Neural cell (in vitro differentiated cells): ENCODE results near the gene HOXA3. TPM values are rescaled to one million over a fixed set of nuclear protein-coding genes. Genes with fewer than 3 reads are reported as not detected.

Experiments used
- H2AFZ ChIP-seq: fragments of 200-600, 300-800 bp; sonication (generic), shearing (Covaris generic); 2 replicates; pipeline ENCODE4 v1.6.0; 2014; ENCODE audit warnings: low read depth, mild to moderate bottlenecking, antibody characterized with exemption, low read length, moderate library complexity
- H3F3A ChIP-seq: fragments of 200-600 bp; shearing (Covaris generic); 2 replicates; pipeline ENCODE4 v1.6.1; 2016; ENCODE audit warnings: mild to moderate bottlenecking, moderate library complexity, mixed read lengths, antibody characterized with exemption, low read length; ENCODE audit not compliant: insufficient read depth, poor library complexity, severe bottlenecking
- H3K27ac ChIP-seq: fragments of 200-600, 300-800 bp; sonication (generic), shearing (Covaris generic); 2 replicates; pipeline ENCODE4 v1.5.1; 2014; ENCODE audit warnings: mild to moderate bottlenecking, low read length, moderate library complexity
- H3K27me3 ChIP-seq: fragments of 300-800, 200-600 bp; sonication (generic), shearing (Covaris generic); 2 replicates; pipeline ENCODE4 v1.6.0; 2014; ENCODE audit warnings: mild to moderate bottlenecking, low read depth, low read length, moderate library complexity; ENCODE audit not compliant: insufficient read depth
- H3K36me3 ChIP-seq: fragments of 300-800, 200-600 bp; sonication (generic), shearing (Covaris generic); 2 replicates; pipeline ENCODE4 v1.5.1; 2014; ENCODE audit warnings: mild to moderate bottlenecking, antibody characterized with exemption, low read length, moderate library complexity; ENCODE audit not compliant: insufficient read depth
- H3K4me2 ChIP-seq: fragments of 300-800, 200-600 bp; sonication (generic), shearing (Covaris generic); 2 replicates; pipeline ENCODE4 v1.6.0; 2014; ENCODE audit warnings: mild to moderate bottlenecking, low read length
- H3K4me3 ChIP-seq: fragments of 300-800, 200-600 bp; sonication (generic), shearing (Covaris generic); 2 replicates; pipeline ENCODE4 v1.5.1; 2014; ENCODE audit warnings: mild to moderate bottlenecking, low read length, moderate library complexity
- H3K79me2 ChIP-seq: fragments of 200-600 bp; shearing (Covaris generic); replicated peaks from 2 replicates; pipeline ENCODE4 v1.6.0; 2014; ENCODE audit warnings: mild to moderate bottlenecking, low read length, moderate library complexity; ENCODE audit not compliant: insufficient read depth
- H3K9ac ChIP-seq: fragments of 300-800, 200-600 bp; sonication (generic), shearing (Covaris generic); 2 replicates; pipeline ENCODE4 v1.6.1; 2016; ENCODE audit warnings: mild to moderate bottlenecking, low read length, mixed read lengths
- H3K9me2 ChIP-seq: fragments of 200-600 bp; shearing (Covaris generic); 2 replicates; pipeline ENCODE4 v1.6.1; 2016; ENCODE audit warnings: mild to moderate bottlenecking, low read length, mixed read lengths; ENCODE audit not compliant: insufficient read depth
- H3K9me3 ChIP-seq: fragments of 200-600, 300-800 bp; sonication (generic), shearing (Covaris generic); 2 replicates; pipeline ENCODE4 v1.6.1; 2016; ENCODE audit warnings: mild to moderate bottlenecking, mixed run types, low read length, moderate library complexity, mixed read lengths
- H4K20me1 ChIP-seq: fragments of 200-600 bp; shearing (Covaris generic); 2 replicates; pipeline ENCODE4 v1.6.1; 2016; ENCODE audit warnings: mild to moderate bottlenecking, mixed run types; ENCODE audit not compliant: insufficient read depth
- EP300 ChIP-seq: fragments of 450-650 bp; conservative IDR thresholded peaks from 2 replicates; pipeline ENCODE4 v1.6.1; 2014; ENCODE audit warnings: antibody characterized with exemption, mild to moderate bottlenecking, moderate library complexity; ENCODE audit not compliant: poor library complexity, severe bottlenecking
- EZH2 ChIP-seq: fragments of 200-600, 300-800 bp; shearing (Covaris generic), sonication (generic); IDR thresholded peaks from 2 replicates; pipeline ENCODE4 v1.6.1; 2014; ENCODE audit warnings: antibody characterized with exemption, low read length, borderline replicate concordance, mild to moderate bottlenecking; ENCODE audit not compliant: insufficient read depth, poor library complexity, severe bottlenecking
- MXI1 ChIP-seq: fragments of 450-650 bp; conservative IDR thresholded peaks from 2 replicates; pipeline ENCODE4 v1.6.1; 2014; ENCODE audit warnings: antibody characterized with exemption, mild to moderate bottlenecking; ENCODE audit not compliant: poor library complexity, severe bottlenecking
- POLR2AphosphoS5 ChIP-seq: IDR thresholded peaks from 2 replicates; pipeline ENCODE4 v1.6.1; 2012
- RAD21 ChIP-seq: fragments of 450-650 bp; conservative IDR thresholded peaks from 2 replicates; pipeline ENCODE4 v1.6.1; 2014; ENCODE audit warnings: antibody characterized with exemption, mild to moderate bottlenecking, moderate library complexity
- SMC3 ChIP-seq: fragments of 450-650 bp; conservative IDR thresholded peaks from 2 replicates; pipeline ENCODE4 v1.6.1; 2014; ENCODE audit warnings: antibody characterized with exemption, mild to moderate bottlenecking, moderate library complexity; ENCODE audit not compliant: poor library complexity
- TAF1 ChIP-seq: IDR thresholded peaks from 2 replicates; pipeline ENCODE4 v1.6.1; 2012; ENCODE audit warnings: low read depth
- polyA plus RNA-seq: library from polyadenylated mRNA; depleted of rRNA; stranded (reverse); fragments of >200 nt; gene quantifications from 2 replicates; pipeline ENCODE4 v1.2.3, GENCODE V29; 2014
- TF ChIP-seq, protein P1 (sequence below): IDR thresholded peaks from 2 replicates; pipeline ENCODE4 v1.6.1; 2012; ENCODE audit warnings: borderline replicate concordance
- TF ChIP-seq, protein P2 (sequence below): fragments of 450-650 bp; IDR thresholded peaks from 2 replicates; pipeline ENCODE4 v1.5.1; 2014; ENCODE audit warnings: antibody characterized with exemption, mild to moderate bottlenecking, moderate library complexity; ENCODE audit not compliant: poor library complexity, severe bottlenecking

Gene HOXA3
- polyA plus RNA-seq, 1 donor from 2014 or later, result not detected

DNA sequence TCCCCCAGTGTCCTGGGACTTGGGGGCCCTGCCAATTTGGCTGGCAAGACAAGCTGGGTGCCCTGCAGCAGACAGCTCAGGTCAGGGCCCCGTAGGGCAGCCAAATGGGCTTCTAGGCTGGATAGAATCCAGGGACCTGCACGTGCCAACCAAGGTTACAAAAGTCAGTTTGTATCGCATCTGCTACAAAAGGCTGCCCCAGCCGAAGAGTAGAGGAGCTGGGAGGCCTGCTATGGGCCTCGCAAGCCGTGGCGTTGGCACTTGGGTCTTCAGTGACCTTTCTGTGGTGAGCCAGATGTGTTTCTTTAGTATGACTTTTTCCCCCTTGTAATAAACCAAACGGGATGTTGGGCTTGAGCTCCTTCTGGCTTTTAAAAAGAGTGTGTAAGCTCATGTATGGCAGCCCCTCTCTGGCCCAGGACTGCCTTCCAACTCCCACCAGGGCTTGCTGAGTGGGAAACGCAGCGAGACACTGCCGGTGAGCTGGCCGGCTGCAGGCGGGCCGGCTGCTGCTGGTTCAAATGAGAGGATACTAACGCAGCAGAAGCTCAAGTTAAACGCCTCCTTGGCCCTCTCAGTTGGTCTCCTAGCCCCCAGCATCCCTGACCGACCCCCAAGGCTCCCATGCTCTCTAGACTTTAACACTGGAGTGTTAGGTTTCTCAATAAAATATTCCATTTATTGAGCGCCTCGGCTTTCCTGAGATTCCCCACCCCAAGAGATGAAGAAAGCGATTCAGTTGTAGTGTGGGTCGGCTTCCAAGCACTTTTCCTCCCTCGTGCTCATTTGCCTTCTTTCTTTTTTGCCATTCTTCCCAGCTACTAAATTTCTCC, 24.8 kb upstream of the HOXA3 start:
- H3K4me3 ChIP-seq, result no peak overlapping the region
- no peak overlapping the region for H3K9ac ChIP-seq
- no peaks in the 10 kb centered on the region for H4K20me1 ChIP-seq

GRCh38 chr7:27176524-27176845, 24.1 kb upstream of the HOXA3 start:
- H4K20me1 ChIP-seq, result no peaks in the 10 kb centered on the region
- peaks cover 100% of the 10 kb centered on the region for H3K27me3 ChIP-seq
- no peak overlapping the region for H3K4me3 ChIP-seq
- no peaks in the 10 kb centered on the region for H3K36me3 ChIP-seq
- no peaks in the 10 kb centered on the region for H3K9me2 ChIP-seq
- no peak overlapping the region for H3K27ac ChIP-seq
- H3K9me3 ChIP-seq, result peaks cover 15% of the 10 kb centered on the region
- no peaks in the 10 kb centered on the region for H3F3A ChIP-seq
- H3K4me2 ChIP-seq, result no peak overlapping the region
- no peak overlapping the region for H3K9ac ChIP-seq
- H2AFZ ChIP-seq, result no peak overlapping the region
- TF ChIP-seq MXI1 (no peak), POLR2AphosphoS5 (no peak), SMC3 (no peak), EP300 (no peak), TAF1 (no peak), EZH2 (no peak), RAD21 (no peak)
- TF ChIP-seq, protein P1, sequence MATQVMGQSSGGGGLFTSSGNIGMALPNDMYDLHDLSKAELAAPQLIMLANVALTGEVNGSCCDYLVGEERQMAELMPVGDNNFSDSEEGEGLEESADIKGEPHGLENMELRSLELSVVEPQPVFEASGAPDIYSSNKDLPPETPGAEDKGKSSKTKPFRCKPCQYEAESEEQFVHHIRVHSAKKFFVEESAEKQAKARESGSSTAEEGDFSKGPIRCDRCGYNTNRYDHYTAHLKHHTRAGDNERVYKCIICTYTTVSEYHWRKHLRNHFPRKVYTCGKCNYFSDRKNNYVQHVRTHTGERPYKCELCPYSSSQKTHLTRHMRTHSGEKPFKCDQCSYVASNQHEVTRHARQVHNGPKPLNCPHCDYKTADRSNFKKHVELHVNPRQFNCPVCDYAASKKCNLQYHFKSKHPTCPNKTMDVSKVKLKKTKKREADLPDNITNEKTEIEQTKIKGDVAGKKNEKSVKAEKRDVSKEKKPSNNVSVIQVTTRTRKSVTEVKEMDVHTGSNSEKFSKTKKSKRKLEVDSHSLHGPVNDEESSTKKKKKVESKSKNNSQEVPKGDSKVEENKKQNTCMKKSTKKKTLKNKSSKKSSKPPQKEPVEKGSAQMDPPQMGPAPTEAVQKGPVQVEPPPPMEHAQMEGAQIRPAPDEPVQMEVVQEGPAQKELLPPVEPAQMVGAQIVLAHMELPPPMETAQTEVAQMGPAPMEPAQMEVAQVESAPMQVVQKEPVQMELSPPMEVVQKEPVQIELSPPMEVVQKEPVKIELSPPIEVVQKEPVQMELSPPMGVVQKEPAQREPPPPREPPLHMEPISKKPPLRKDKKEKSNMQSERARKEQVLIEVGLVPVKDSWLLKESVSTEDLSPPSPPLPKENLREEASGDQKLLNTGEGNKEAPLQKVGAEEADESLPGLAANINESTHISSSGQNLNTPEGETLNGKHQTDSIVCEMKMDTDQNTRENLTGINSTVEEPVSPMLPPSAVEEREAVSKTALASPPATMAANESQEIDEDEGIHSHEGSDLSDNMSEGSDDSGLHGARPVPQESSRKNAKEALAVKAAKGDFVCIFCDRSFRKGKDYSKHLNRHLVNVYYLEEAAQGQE, result no peak
- TF ChIP-seq, protein P2, sequence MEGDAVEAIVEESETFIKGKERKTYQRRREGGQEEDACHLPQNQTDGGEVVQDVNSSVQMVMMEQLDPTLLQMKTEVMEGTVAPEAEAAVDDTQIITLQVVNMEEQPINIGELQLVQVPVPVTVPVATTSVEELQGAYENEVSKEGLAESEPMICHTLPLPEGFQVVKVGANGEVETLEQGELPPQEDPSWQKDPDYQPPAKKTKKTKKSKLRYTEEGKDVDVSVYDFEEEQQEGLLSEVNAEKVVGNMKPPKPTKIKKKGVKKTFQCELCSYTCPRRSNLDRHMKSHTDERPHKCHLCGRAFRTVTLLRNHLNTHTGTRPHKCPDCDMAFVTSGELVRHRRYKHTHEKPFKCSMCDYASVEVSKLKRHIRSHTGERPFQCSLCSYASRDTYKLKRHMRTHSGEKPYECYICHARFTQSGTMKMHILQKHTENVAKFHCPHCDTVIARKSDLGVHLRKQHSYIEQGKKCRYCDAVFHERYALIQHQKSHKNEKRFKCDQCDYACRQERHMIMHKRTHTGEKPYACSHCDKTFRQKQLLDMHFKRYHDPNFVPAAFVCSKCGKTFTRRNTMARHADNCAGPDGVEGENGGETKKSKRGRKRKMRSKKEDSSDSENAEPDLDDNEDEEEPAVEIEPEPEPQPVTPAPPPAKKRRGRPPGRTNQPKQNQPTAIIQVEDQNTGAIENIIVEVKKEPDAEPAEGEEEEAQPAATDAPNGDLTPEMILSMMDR, result no peak
- no peaks in the 10 kb centered on the region for H3K79me2 ChIP-seq

More for the DNA sequence above, 24.8 kb upstream of the HOXA3 start:
- Histone ChIP-seq H3K27ac (no peak overlapping the region), H3K79me2 (no peaks in the 10 kb centered on the region), H3K4me2 (no peak overlapping the region), H3K9me2 (no peaks in the 10 kb centered on the region), H3K9me3 (peaks cover 11% of the 10 kb centered on the region), H2AFZ (no peak overlapping the region), H3F3A (no peaks in the 10 kb centered on the region), H3K36me3 (no peaks in the 10 kb centered on the region), H3K27me3 (peaks cover 100% of the 10 kb centered on the region)
- TF ChIP-seq MXI1, result no peak
- TF ChIP-seq, protein P1, result no peak
- TF ChIP-seq EZH2, result no peak
- no peak for TF ChIP-seq RAD21
- TF ChIP-seq EP300, result no peak
- TF ChIP-seq, protein P2, result no peak
- no peak for TF ChIP-seq SMC3
- TF ChIP-seq POLR2AphosphoS5, result no peak
- no peak for TF ChIP-seq TAF1
